Measurements from ENCODE around the gene TNPO1.
"Not testable (repeated sequence)": the region's sequence is repeated elsewhere in the genome, so short reads cannot be mapped to it uniquely, and the experiment has no call there.

Gene TNPO1

DNA sequence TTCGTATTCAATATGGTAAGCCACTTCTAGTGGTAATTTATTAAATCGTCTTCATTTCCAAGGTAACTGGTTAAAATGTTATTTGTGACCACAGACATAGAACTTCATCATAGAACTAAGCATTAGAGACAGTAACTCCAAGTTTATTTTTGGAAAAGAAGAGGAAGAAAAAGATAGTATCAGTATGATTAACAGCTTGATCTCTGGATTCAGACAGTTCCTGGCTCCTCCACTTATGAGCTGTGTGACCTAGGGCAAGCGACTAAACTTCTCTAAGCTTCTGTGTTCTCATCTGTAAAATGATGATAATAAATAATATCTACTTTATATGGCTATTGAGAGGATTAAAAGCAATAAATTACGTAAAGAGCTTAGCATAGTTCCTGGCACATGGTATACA, 29.8 kb upstream of the TNPO1 start:
- no peak overlapping the region for H2AFZ ChIP-seq (ENCODE audit: low read length)
- H3K4me2 ChIP-seq (ENCODE audit: insufficient read depth, low read length, poor library complexity, severe bottlenecking): no peak overlapping the region
- no peak overlapping the region for H2BK5ac ChIP-seq (ENCODE audit: low read length)
- no peak overlapping the region for H3K14ac ChIP-seq (ENCODE audit: low read length)
- H2BK12ac ChIP-seq (ENCODE audit: low read length): no peak overlapping the region
- no peak overlapping the region for H3K9ac ChIP-seq (ENCODE audit: low read depth, low read length, poor library complexity)
- no peak overlapping the region for H3K27ac ChIP-seq (replicated peaks; ENCODE audit: low read length)
- no peaks in the 10 kb centered on the region for H3K36me3 ChIP-seq (replicated peaks in 1 of 2; ENCODE audit: control insufficient read depth in 2 of 2, insufficient read depth in 2 of 2, low read length in 2 of 2)
- no peak overlapping the region for H2AK5ac ChIP-seq (ENCODE audit: low read depth, low read length)
- no peak overlapping the region for H3K18ac ChIP-seq (ENCODE audit: low read length)
- no peak overlapping the region for H2BK15ac ChIP-seq (ENCODE audit: low read length)
- no peak overlapping the region for H3K4ac ChIP-seq (ENCODE audit: low read length)
- H3K4me3 ChIP-seq (ENCODE audit: low read length in 2 of 2): no peak overlapping the region
- no peaks in the 10 kb centered on the region for H3K9me3 ChIP-seq (replicated peaks in 1 of 2; ENCODE audit: control insufficient read depth in 2 of 2, insufficient read depth in 1 of 2, low read depth in 1 of 2, low read length in 2 of 2)
- H3K4me1 ChIP-seq (ENCODE audit: control insufficient read depth in 2 of 2, insufficient read depth in 1 of 2, low read depth in 1 of 2, low read length in 2 of 2): no peaks in the 10 kb centered on the region
- no CpG with 5 or more reads among the region's 4 CpGs for WGBS, 2 donors (ENCODE audit: extremely low coverage in 2 of 2, insufficient read length in 2 of 2, insufficient replicate concordance in 1 of 2)
- no peaks in the 10 kb centered on the region for H3K79me1 ChIP-seq (ENCODE audit: low read depth, low read length)
- H4K8ac ChIP-seq (ENCODE audit: low read depth, low read length): no peak overlapping the region
- H3K23ac ChIP-seq (ENCODE audit: low read depth, low read length, poor library complexity): no peak overlapping the region
- H4K91ac ChIP-seq (ENCODE audit: low read depth, low read length, poor library complexity): no peak overlapping the region
- H2BK120ac ChIP-seq (ENCODE audit: low read depth, low read length): no peak overlapping the region
- DNase-seq (ENCODE audit: low spot score): no peak
- peaks cover 0 to 18% (median 0%) of the 10 kb centered on the region in 3 experiments for H3K27me3 ChIP-seq (ENCODE audit: control insufficient read depth in 3 of 3, insufficient read depth in 3 of 3, low read depth in 1 of 3, low read length in 3 of 3)

DNA sequence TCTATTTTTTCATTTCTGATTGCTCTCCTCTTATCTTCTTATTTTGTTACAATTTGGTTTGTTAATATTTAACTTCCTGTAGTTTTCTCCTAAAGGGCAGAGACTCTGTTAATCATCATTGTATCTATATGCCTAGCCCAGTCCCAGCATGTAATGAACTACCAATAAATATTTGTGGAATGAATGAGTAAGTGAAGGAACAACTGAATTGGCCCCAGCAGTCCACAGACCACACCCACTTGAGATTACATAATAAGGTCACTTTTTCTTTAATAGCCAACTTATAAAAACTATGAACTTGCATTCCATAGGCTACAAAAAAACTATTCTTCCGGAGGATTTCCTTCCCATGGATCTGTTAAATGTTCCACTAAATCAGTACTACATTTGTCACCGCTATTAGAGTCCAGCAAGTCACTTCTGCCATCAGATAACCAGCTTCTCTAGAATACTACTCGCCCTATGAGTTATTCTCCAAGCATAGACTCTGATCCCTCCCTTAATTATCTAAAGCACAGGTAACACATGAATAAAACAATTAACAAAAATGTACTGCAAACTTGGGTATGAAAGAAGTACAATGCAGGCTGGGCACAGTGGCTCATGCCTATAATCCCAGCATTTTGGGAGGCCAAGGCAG, 27.5 kb upstream of the TNPO1 start:
- Histone ChIP-seq H3K18ac (ENCODE audit: low read length) (no peak overlapping the region), H2BK12ac (ENCODE audit: low read length) (no peak overlapping the region), H3K4ac (ENCODE audit: low read length) (no peak overlapping the region), H3K23ac (ENCODE audit: low read depth, low read length, poor library complexity) (no peak overlapping the region), H2AK5ac (ENCODE audit: low read depth, low read length) (no peak overlapping the region), H2BK5ac (ENCODE audit: low read length) (no peak overlapping the region), H3K27ac (replicated peaks; ENCODE audit: low read length) (no peak overlapping the region), H2BK15ac (ENCODE audit: low read length) (no peak overlapping the region), H2BK120ac (ENCODE audit: low read depth, low read length) (no peak overlapping the region), H4K91ac (ENCODE audit: low read depth, low read length, poor library complexity) (no peak overlapping the region), H3K79me1 (ENCODE audit: low read depth, low read length) (no peaks in the 10 kb centered on the region), H3K4me3 (ENCODE audit: low read length in 2 of 2) (no peak overlapping the region), H4K8ac (ENCODE audit: low read depth, low read length) (no peak overlapping the region), H3K27me3 (ENCODE audit: control insufficient read depth in 3 of 3, insufficient read depth in 3 of 3, low read depth in 1 of 3, low read length in 3 of 3) (peaks cover 0 to 17% (median 0%) of the 10 kb centered on the region in 3 experiments), H3K4me1 (ENCODE audit: control insufficient read depth in 2 of 2, insufficient read depth in 1 of 2, low read depth in 1 of 2, low read length in 2 of 2) (no peaks in the 10 kb centered on the region), H2AFZ (ENCODE audit: low read length) (no peak overlapping the region), H3K14ac (ENCODE audit: low read length) (no peak overlapping the region), H3K36me3 (replicated peaks in 1 of 2; ENCODE audit: control insufficient read depth in 2 of 2, insufficient read depth in 2 of 2, low read length in 2 of 2) (no peaks in the 10 kb centered on the region), H3K9me3 (replicated peaks in 1 of 2; ENCODE audit: control insufficient read depth in 2 of 2, insufficient read depth in 1 of 2, low read depth in 1 of 2, low read length in 2 of 2) (no peaks in the 10 kb centered on the region), H3K9ac (ENCODE audit: low read depth, low read length, poor library complexity) (no peak overlapping the region), H3K4me2 (ENCODE audit: insufficient read depth, low read length, poor library complexity, severe bottlenecking) (no peak overlapping the region)
- no peak for DNase-seq (ENCODE audit: low spot score)
- WGBS, 2 donors (ENCODE audit: extremely low coverage in 2 of 2, insufficient read length in 2 of 2, insufficient replicate concordance in 1 of 2): no CpG with 5 or more reads among the region's 3 CpGs

DNA sequence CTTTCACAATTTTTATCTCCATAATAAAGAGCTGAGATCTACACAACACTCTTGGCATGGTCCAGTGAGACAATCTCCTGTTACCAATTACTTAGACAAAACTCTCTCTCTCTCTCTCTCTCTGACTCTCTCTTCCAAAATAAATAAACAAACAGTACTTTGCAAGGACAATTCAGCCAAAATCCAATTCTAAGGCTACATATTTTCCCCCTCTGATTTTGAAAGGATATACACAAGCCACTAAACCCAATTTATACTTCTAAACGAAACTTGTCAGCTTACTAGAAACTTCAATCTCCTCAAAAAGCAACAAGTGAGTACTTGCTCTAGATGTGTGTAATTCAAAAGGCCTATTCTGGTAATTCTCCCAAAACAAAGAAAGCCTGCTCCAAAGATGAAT, 26.3 kb upstream of the TNPO1 start:
- Histone ChIP-seq H3K79me1 (ENCODE audit: low read depth, low read length) (no peaks in the 10 kb centered on the region), H3K9ac (ENCODE audit: low read depth, low read length, poor library complexity) (no peak overlapping the region), H3K14ac (ENCODE audit: low read length) (no peak overlapping the region), H4K8ac (ENCODE audit: low read depth, low read length) (no peak overlapping the region), H2BK5ac (ENCODE audit: low read length) (no peak overlapping the region), H3K18ac (ENCODE audit: low read length) (no peak overlapping the region), H3K27ac (replicated peaks; ENCODE audit: low read length) (no peak overlapping the region), H3K4me3 (ENCODE audit: low read length in 2 of 2) (no peak overlapping the region), H3K27me3 (ENCODE audit: control insufficient read depth in 3 of 3, insufficient read depth in 3 of 3, low read depth in 1 of 3, low read length in 3 of 3) (peaks cover 0 to 17% (median 0%) of the 10 kb centered on the region in 3 experiments), H3K36me3 (replicated peaks in 1 of 2; ENCODE audit: control insufficient read depth in 2 of 2, insufficient read depth in 2 of 2, low read length in 2 of 2) (no peaks in the 10 kb centered on the region), H3K23ac (ENCODE audit: low read depth, low read length, poor library complexity) (no peak overlapping the region), H2AK5ac (ENCODE audit: low read depth, low read length) (no peak overlapping the region), H2BK120ac (ENCODE audit: low read depth, low read length) (no peak overlapping the region), H2AFZ (ENCODE audit: low read length) (no peak overlapping the region), H2BK12ac (ENCODE audit: low read length) (no peak overlapping the region), H3K9me3 (replicated peaks in 1 of 2; ENCODE audit: control insufficient read depth in 2 of 2, insufficient read depth in 1 of 2, low read depth in 1 of 2, low read length in 2 of 2) (no peaks in the 10 kb centered on the region), H2BK15ac (ENCODE audit: low read length) (no peak overlapping the region), H3K4ac (ENCODE audit: low read length) (no peak overlapping the region), H3K4me2 (ENCODE audit: insufficient read depth, low read length, poor library complexity, severe bottlenecking) (no peak overlapping the region), H3K4me1 (ENCODE audit: control insufficient read depth in 2 of 2, insufficient read depth in 1 of 2, low read depth in 1 of 2, low read length in 2 of 2) (no peaks in the 10 kb centered on the region), H4K91ac (ENCODE audit: low read depth, low read length, poor library complexity) (no peak overlapping the region)
- no peak for DNase-seq (ENCODE audit: low spot score)
- WGBS, 2 donors (ENCODE audit: extremely low coverage in 2 of 2, insufficient read length in 2 of 2, insufficient replicate concordance in 1 of 2): no CpG with 5 or more reads among the region's 1 CpG

DNA sequence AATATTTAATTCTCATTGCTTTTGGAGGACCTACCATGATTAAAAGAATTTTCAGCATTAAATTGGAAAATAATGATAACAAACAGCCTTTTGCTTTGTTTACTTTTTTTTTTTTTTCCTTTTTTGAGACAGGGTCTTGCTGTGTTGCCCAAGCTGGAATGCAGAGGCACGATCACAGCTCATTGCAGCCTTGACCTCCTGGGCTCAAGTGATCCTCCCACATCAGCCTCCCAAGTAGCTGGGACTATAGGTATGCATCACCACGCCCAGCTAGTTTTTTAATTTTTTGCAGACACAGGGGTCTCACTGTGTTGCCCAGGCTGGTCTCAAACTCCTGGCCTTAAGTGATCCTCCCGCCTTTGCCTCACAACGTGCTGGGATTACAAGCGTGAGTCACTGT, 23.8 kb upstream of the TNPO1 start:
- peaks cover 0 to 17% (median 0%) of the 10 kb centered on the region in 3 experiments for H3K27me3 ChIP-seq (ENCODE audit: control insufficient read depth in 3 of 3, insufficient read depth in 3 of 3, low read depth in 1 of 3, low read length in 3 of 3)
- H3K4me2 ChIP-seq (ENCODE audit: insufficient read depth, low read length, poor library complexity, severe bottlenecking); H3K79me1 ChIP-seq (ENCODE audit: low read depth, low read length); H4K8ac ChIP-seq (ENCODE audit: low read depth, low read length); H3K18ac ChIP-seq (ENCODE audit: low read length); H3K9me3 ChIP-seq (replicated peaks in 1 of 2; ENCODE audit: control insufficient read depth in 2 of 2, insufficient read depth in 1 of 2, low read depth in 1 of 2, low read length in 2 of 2); H2BK12ac ChIP-seq (ENCODE audit: low read length); H2BK15ac ChIP-seq (ENCODE audit: low read length); H2AFZ ChIP-seq (ENCODE audit: low read length); H3K4me1 ChIP-seq (ENCODE audit: control insufficient read depth in 2 of 2, insufficient read depth in 1 of 2, low read depth in 1 of 2, low read length in 2 of 2); DNase-seq (ENCODE audit: low spot score); H3K36me3 ChIP-seq (replicated peaks in 1 of 2; ENCODE audit: control insufficient read depth in 2 of 2, insufficient read depth in 2 of 2, low read length in 2 of 2); H4K91ac ChIP-seq (ENCODE audit: low read depth, low read length, poor library complexity); H3K27ac ChIP-seq (replicated peaks; ENCODE audit: low read length); H2BK120ac ChIP-seq (ENCODE audit: low read depth, low read length); H2BK5ac ChIP-seq (ENCODE audit: low read length); H3K23ac ChIP-seq (ENCODE audit: low read depth, low read length, poor library complexity); H3K9ac ChIP-seq (ENCODE audit: low read depth, low read length, poor library complexity); H3K14ac ChIP-seq (ENCODE audit: low read length); H3K4me3 ChIP-seq (ENCODE audit: low read length in 2 of 2); H2AK5ac ChIP-seq (ENCODE audit: low read depth, low read length); H3K4ac ChIP-seq (ENCODE audit: low read length): not testable (repeated sequence)
- no CpG with 5 or more reads among the region's 5 CpGs for WGBS, 2 donors (ENCODE audit: extremely low coverage in 2 of 2, insufficient read length in 2 of 2, insufficient replicate concordance in 1 of 2)

Measured in neuronal stem cell (in vitro differentiated cells).